RWPE2 (cell line): ENCODE data around the gene DLG5.

Experiments
- ATAC-seq: fragments of 200-7000 bp; cut with Tn5 transposase; 3 replicates; pipeline ENCODE4 v1.9.1; 2021; ENCODE audit warnings: low read depth
- DNase-seq: peaks from one replicate; pipeline ENCODE4 v3.0.0-alpha.2; 2020; ENCODE audit warnings: low spot score
- H3K27ac ChIP-seq: fragments of 450-650 bp; 2 replicates; pipeline ENCODE4 v1.5.1; 2017; ENCODE audit warnings: mild to moderate bottlenecking; ENCODE audit not compliant: poor library complexity, severe bottlenecking
- H3K27me3 ChIP-seq: fragments of 250-450 bp; sonication (Bioruptor Pico); 2 replicates; pipeline ENCODE4 v1.5.1; 2021; ENCODE audit warnings: mild to moderate bottlenecking, moderate library complexity; ENCODE audit not compliant: insufficient read depth, poor library complexity, severe bottlenecking
- H3K36me3 ChIP-seq: fragments of 250-450 bp; sonication (Bioruptor Pico); 2 replicates; pipeline ENCODE4 v1.5.1; 2020; ENCODE audit warnings: low read depth, mild to moderate bottlenecking, moderate library complexity
- H3K4me1 ChIP-seq: fragments of 250-450 bp; sonication (Bioruptor Pico); 2 replicates; pipeline ENCODE4 v1.5.1; 2021; ENCODE audit warnings: mild to moderate bottlenecking, moderate library complexity; ENCODE audit not compliant: insufficient read depth, poor library complexity, severe bottlenecking
- H3K4me3 ChIP-seq: fragments of 250-450 bp; sonication (Bioruptor Pico); 2 replicates; pipeline ENCODE4 v1.5.1; 2021; ENCODE audit warnings: mild to moderate bottlenecking, moderate library complexity; ENCODE audit not compliant: severe bottlenecking
- H3K9me3 ChIP-seq: fragments of 250-450 bp; sonication (Bioruptor Pico); 2 replicates; pipeline ENCODE4 v1.5.1; 2021; ENCODE audit warnings: mild to moderate bottlenecking, moderate library complexity; ENCODE audit not compliant: severe bottlenecking
- CTCF ChIP-seq: fragments of 450-650 bp; IDR thresholded peaks from one replicate; pipeline ENCODE4 v1.5.1; 2017; ENCODE audit warnings: mild to moderate bottlenecking, moderate library complexity; ENCODE audit not compliant: poor library complexity, severe bottlenecking

DLG5 gene

DNA sequence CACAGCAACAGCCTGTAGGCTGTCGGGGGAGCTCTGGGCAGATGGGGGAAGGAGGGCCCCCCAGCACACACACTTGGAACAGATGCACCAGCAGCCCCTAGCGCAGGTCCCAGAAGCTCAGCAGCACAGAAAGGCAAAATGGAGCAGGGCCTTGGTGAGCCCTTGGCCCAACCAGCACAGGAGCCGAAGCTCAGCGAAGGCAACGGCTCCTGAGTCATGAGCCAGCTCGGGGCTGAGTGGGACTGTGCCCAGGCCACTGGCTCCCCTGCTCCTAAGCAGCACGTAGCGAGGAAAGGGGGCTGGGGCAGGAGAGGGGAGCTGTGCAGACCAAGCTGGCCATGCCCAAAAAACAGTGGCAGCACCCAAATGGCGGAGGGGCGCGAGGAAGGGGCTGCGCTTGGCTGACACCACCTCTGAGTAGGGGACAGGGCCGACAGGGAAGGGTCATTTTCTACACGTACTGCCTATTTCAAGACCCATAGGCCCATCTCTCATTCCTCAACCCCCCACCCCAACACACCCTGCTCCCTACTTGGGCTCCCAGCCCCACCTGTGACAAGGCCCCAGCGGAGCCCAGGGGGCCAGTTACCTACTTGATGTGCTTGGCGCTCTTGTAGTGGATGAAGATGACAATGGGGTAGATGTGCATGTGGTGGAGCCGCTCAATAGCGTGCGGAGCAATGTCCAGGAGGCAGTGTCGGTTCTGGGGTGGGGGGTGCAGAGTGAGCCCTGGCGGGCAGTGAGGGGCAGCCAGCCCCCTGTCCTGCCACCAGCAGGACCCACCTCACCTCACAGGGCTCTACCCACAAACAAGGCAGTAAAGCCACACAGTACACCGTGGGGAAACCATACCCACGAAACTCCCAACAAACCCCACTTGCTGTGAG, 132.1 kb downstream of the DLG5 start:
- ATAC-seq (no peak), DNase-seq (peak; percentile 27)
- Histone ChIP-seq H3K4me3 (no peak overlapping the region), H3K4me1 (no peaks in the 10 kb centered on the region), H3K36me3 (peaks cover 87% of the 10 kb centered on the region), H3K27me3 (no peaks in the 10 kb centered on the region), H3K27ac (no peak overlapping the region), H3K9me3 (no peaks in the 10 kb centered on the region)
- TF ChIP-seq CTCF: no peak

GRCh38 chr10:77793831-77794230, 132.7 kb downstream of the DLG5 start:
- no peak for DNase-seq
- TF ChIP-seq CTCF: no peak

DNA sequence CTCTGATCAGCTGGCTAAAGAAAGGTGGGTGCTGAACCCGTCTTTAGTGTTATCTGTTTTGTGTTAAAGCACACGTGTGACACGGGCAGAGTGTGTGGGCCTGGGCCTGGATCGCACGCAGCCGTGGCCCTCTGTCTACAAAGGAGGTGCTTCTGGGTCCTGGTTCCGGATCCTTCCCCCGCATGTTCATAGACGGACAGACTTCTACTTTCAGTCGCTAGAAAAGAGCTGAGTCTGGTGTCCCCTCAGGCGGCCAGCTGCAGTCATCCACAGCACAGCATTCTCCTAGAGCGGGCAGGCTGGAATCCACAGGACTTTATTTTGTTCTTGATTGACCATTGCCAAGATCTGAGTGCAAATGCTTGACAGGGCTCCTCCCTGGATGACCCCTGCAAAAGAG, 134.4 kb downstream of the DLG5 start:
- no peaks in the 10 kb centered on the region for H3K9me3 ChIP-seq
- TF ChIP-seq CTCF: no peak
- ATAC-seq (no peak), DNase-seq (peak; percentile 18)
- H3K4me1 ChIP-seq: no peaks in the 10 kb centered on the region
- H3K36me3 ChIP-seq: peaks cover 81% of the 10 kb centered on the region
- no peak overlapping the region for H3K27ac ChIP-seq
- no peak overlapping the region for H3K4me3 ChIP-seq
- no peaks in the 10 kb centered on the region for H3K27me3 ChIP-seq

More at GRCh38 chr10:77793831-77794230, 132.7 kb downstream of the DLG5 start:
- H3K9me3 ChIP-seq: no peaks in the 10 kb centered on the region
- ATAC-seq: no peak
- H3K27me3 ChIP-seq: no peaks in the 10 kb centered on the region
- H3K36me3 ChIP-seq: peaks cover 87% of the 10 kb centered on the region
- no peak overlapping the region for H3K27ac ChIP-seq
- no peaks in the 10 kb centered on the region for H3K4me1 ChIP-seq
- no peak overlapping the region for H3K4me3 ChIP-seq

DNA sequence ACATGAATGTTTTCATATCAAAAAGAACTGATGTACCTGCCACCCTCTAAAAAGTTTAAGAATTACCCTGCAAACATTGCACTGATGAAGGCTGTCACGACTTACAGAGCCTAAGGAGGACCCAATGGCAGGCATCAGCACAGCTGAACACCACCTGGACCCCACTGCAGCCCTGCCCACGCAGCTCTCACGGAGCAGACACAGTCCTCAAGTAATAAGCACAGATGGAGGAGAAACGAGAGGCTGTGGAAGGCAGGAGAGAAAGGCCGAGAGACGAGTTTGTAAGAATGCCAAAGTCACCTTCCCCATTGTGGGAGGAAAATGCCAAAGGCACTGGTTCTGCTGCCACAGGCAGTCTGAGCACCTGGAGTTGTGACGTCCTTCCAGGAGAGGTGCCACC, 135.0 kb downstream of the DLG5 start:
- ATAC-seq (no peak), DNase-seq (peak; percentile 21)
- Histone ChIP-seq H3K4me3 (no peak overlapping the region), H3K9me3 (no peaks in the 10 kb centered on the region), H3K4me1 (no peaks in the 10 kb centered on the region), H3K27ac (no peak overlapping the region), H3K36me3 (peaks cover 80% of the 10 kb centered on the region), H3K27me3 (no peaks in the 10 kb centered on the region)
- no peak for TF ChIP-seq CTCF

DNA sequence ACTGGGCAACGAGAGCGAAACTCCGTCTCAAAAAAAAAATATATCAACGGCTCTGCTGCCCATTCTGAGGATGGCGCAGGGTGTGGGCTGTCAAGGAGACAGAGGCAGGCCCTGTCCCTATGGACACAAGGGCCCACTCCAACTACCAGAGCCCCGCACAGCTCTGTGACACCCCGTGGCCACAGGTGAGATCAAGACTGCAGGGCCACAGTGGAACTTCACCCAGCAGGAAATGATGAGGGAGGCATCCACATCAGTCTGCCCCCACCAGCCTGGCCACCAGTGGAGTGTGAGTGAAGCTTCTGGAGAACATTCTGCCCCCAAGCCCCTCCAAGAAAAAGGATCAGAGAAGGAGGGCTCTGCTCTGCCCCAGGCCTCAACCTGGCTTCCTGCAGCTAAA, 136.7 kb downstream of the DLG5 start:
- no peak overlapping the region for H3K4me3 ChIP-seq
- no peak for TF ChIP-seq CTCF
- H3K4me1 ChIP-seq: no peaks in the 10 kb centered on the region
- H3K36me3 ChIP-seq: peaks cover 69% of the 10 kb centered on the region
- ATAC-seq: no peak
- no peaks in the 10 kb centered on the region for H3K27me3 ChIP-seq
- peak; percentile 28 for DNase-seq
- H3K27ac ChIP-seq: no peak overlapping the region
- no peaks in the 10 kb centered on the region for H3K9me3 ChIP-seq
